Stimulated activated CD4-positive, alpha-beta T cell treated with anti-CD3 and anti-CD28 coated beads, Interleukin-15, amount 100 ng/mL, for 48 hours (primary cell): Measurements from ENCODE around the gene KRTAP25-1.

Source experiments
- DNase-seq, 2 donors: peaks; one replicate each; pipeline ENCODE4 v3.0.0-alpha.2; 2020; ENCODE audit warnings: low read depth in 2 of 2

Gene KRTAP25-1, protein sequence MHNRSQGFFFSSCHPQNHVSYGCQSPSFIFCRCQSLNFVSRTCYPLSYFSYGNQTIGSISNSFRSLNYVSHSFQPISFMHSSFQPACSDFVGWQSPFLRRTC

DNA sequence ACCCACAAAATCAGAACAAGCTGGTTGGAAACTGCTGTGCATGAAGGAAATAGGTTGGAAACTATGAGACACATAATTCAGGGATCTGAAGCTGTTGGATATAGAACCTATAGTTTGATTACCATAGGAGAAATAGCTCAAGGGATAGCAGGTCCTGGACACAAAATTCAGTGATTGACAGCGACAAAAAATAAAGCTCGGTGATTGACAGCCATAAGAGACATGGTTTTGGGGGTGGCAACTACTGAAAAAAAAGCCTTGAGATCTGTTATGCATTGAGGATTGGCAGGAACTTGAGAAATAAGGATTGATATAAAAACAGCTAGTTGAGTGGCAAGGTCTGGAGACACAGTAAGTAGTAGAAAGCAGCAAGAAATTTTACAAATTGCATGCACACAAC lies at the start of gene KRTAP25-1:
Gene KRTAP25-1, minus strand, starts transcription at position 300 of the 400 bp plus-strand sequence. Its CDS starts 24 bp downstream, at position 276.
- DNase-seq = no peak

DNA sequence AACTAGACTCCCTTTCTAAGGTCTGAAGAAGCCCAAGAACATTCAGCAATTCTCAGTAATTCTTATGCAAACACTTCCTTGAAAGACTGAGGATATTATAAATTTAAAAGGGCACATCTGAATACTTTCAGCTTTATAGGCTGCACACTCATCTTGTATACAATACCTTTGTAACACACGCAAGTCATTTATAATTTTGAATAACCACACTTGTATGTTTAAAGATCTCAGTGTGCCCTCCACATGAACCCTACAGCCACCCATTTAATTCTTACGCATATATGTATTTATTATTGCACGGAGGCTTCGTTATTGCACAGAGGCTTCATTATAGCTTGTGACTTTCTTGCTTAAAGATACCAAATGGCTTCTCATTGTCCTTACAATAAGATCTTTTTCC lies 49.4 kb upstream of the KRTAP25-1 start:
- no peak for DNase-seq

DNA sequence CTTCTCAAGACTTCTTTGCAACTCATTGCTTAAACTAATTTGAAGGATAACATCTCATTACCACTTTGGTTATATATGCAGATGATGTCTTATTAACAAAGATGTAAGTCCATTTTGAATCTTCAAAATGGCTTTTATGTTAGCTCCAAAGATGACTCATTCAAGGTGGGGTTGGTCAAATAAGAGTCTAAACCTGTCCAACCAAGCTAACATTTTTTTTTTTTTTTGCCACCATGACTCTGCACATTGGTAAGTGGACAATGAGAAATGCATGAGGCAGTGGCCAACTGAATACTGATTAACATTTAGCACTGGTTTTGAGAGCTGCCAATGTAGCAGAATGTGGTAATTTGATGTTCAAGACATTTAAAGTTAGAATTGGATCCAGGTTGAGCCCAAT lies 48.5 kb upstream of the KRTAP25-1 start:
- no peak for DNase-seq

DNA sequence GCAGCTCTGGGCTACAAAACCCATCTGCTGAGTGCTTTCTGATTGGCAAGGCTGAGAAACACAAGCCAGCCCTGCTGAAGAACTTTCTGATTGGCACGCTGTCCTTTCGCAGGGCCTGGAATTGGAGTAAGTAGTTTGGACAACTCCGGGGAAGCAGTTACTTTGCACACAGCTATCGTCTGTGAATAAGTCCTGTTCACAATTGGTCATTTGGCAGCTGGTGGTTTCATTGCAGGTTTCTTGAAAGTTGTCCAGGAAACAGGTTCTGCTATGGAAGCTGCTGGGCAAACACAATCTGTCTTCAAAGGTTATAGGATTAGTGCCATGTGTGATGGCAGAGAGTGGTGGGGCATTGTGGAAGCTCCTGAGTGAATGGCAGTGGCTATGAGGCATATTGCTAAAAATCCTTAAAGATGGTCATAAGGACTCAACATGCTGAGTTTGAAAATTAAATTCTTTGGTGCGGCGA lies 48.0 kb upstream of the KRTAP25-1 start, which contains the start of gene KRTAP27-1:
Gene KRTAP27-1, minus strand, starts transcription at position 419 of the 469 bp plus-strand sequence. Its CDS starts 26 bp downstream, at position 393.
- no peak for DNase-seq

DNA sequence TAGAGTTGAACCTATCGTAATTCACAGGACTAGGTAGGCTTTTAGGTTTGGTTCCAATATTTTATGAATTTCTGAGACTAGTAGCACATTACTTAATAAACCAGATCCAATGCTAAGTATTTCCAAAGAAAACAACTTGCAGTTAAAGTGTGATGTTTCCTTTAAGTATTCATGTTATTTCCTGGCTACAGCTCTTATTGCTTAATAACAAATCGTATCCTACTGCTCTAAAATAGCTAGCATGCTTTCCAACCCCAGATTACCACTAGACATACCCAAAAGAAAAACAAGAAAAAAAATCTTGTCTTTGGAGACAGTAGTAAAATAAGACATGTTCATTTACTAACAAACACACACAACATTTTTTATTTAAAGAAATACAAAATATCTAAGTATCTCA lies 47.3 kb upstream of the KRTAP25-1 start:
- DNase-seq = no peak

DNA sequence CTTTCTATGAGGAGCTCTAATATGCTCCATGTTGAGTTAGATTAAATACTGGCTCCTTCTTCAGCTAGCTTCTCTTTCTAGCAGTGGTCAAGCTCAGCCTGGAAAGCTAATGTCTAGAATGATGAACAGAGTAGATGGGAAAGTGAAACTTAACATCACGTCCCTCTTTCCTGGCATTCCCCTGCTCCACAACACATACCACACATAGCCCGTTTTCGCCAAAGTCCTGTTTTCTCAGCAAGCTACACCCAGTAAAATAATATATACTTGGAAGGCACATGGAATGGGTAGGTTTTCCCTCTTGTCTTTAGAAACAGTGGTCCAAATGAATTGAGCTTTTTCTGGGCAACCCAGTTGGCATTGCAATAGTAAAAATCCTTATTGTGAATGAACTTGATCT lies 44.4 kb upstream of the KRTAP25-1 start:
- no peak for DNase-seq

DNA sequence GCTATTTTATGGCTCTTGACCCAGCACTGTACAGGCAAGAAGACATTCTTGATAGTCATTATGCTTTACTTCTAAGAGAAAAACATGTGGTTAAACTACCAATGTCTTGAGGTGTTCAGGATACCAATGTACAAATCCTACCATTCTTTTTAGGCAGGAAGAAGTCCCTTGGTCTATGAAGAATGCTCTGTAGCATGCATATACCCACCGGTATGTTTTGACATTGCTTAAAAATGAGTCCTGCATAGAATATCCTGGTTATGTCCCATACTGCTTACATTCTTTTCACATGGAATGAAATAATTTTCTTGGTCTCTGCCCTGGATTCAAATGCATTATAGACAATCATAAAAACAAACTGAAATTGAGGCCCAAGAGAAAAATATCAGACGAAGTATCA lies 43.4 kb upstream of the KRTAP25-1 start:
- DNase-seq = no peak

DNA sequence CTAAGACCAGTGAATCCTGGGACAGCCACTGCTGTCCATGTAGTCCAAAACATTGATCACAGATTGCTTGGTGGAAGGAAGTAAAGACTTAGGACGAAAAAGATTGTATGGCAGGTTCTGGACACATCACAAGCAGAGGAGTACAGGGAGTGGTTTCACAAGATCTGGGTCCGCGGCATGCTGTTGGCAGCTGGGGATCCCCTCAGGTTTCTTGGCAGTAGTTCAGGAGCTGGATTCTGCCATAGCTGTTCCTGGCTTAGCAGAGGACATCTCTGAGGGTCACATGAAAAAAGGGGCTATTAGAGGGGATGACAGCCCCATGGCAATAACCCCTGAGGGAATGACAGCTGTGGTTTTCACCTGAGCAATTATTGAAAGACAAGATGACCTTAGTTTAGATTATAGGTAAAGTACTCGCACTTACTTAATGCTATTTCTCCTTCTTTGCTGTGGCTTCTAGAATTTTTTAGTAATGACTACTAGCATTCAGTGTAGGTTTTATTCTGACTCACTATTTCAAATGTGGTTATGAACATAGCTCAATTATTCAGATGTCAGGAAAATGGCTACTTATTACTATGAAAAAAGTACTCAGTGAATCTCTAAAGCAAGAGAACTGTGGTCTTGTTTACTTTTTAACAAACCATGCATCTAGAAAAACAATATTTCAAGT lies 40.0 kb upstream of the KRTAP25-1 start:
- DNase-seq = no peak

DNA sequence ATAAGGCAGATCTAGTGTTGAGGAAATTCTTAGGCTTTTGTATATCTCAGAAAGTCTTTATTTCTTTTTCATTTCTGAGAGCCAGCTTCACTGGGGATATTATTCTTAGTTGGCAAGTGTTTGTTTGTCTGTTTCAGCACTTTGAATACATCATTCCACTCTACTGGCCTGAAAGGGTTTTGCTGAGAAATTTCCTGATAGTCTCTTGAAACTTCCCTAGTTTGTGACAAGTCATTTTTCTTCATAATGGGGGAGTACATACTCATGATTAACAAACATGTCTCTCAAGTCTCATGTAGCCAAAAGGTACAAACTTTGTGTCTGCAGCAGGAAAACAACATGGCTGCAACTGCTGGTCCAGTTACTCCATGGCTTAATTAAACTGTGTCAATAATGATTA lies 37.1 kb upstream of the KRTAP25-1 start:
- no peak for DNase-seq

DNA sequence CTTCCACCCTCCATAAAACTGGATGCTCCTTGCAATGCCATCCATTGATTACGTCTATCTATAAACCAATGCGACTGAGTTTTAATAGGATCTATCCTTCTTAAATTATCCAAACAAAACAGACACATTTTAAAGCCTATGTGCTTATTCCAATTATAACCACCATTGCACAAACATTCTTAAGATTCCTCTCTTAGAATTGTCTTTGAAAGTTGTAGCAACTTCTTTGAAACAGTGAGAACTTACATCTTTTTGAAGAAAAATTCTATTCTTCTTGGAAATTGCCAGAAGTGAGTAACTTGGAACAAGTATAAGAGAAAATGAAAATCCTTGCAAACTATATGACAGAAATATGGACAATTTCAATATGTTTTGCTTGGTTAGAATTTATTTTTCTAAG lies 30.9 kb upstream of the KRTAP25-1 start, which contains the start of gene KRTAP26-1:
Gene KRTAP26-1, minus strand, starts transcription at position 101 of the 400 bp plus-strand sequence. CDS start 280 bp downstream, outside the sequence.
- DNase-seq = no peak

DNA sequence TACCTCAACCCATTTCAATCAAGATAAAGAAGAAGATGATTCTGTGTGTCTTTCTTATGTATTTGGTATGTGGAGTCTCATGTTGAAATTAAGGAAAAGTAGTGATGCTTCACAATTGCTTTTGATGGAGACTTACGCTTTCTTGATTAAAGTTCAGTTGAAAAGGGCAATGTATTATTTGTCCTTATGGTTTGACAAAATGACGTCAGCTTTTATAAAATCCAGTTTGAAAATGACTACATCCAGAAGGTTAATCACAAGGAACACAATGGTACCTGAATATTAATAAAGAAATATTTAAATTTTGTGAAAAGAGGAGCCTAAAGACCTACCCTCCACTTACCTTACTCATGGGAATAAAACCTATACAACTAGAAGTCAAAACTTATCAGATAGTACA lies 26.4 kb upstream of the KRTAP25-1 start:
- DNase-seq = no peak

DNA sequence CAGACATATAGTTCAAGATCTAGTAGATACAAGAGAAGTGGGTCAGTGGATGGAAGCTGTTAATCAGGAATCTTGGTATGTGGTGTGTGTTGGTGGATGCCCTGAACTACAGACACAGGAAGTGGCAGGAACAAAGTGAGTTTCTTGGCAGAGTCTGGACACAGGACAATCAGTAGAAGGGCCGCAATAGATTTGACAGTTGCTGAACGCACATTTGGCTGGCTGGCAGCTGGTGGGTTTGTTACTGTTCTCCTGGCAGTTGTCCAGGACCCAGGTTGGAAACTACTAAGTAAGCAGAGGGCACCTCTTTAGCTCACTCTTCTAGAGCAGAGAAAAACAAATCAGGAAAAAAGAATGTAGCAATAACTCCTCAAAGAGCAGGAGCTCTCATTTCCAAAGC lies 17.6 kb upstream of the KRTAP25-1 start:
- DNase-seq = no peak

DNA sequence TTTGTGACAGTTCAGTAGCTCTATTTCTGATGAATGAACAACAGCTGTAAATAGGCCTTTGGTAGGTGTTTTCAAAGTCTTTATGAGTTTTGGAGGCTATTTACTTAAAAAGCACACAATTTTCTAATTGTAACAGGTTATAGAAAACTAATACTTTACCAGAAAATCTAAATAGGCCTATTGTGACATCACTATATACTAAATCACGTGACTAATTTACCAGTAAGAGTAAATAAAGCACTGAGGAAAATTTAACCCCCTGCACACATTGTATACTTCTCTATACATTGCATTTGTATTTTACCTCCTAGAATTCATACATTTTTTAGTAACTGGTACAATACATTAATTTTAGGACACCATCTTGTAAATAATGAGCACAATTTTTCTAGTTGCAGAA lies 15.8 kb upstream of the KRTAP25-1 start:
- no peak for DNase-seq

DNA sequence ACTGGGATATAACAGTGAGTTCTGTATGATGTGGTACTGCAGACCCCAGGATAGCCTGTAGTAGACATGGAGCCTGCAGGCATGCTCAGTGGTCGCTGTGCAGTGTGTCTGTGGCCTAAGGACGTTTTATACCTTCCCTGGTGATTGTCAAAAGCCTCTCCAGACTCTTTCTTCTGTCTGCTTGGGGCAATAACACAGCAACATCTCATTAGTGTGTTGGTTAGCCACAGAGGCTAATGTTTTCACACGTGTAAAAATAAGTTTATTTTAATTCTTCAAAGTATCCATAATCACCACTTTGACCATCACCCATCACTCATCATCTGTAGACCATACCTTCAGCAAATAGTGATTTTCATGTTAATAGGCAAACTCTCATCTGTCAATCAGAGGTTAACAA lies 6.5 kb downstream of the KRTAP25-1 start, which contains the start of gene KRTAP24-1:
Gene KRTAP24-1, minus strand, starts transcription at position 101 of the 400 bp plus-strand sequence. Its CDS starts 18 bp downstream, at position 83.
- no peak for DNase-seq

DNA sequence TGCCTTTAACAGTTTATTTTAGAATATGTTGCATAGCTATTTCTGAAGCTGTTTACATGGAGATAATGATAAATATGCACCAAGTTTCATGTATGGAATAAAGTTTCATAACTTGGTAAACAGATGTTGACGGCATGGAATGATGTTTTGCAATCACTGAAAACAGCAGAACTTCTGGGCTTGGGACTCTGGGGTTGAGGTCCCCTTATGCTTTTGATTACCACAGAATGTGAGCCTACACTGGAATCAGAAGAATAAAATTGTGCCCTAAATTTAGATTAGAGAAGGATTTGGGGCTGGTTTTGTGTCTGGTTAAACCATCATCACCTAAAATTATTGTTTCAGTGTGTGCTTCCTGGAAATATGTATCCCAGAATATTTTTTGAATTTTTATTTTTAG lies 17.7 kb downstream of the KRTAP25-1 start:
- no peak for DNase-seq

DNA sequence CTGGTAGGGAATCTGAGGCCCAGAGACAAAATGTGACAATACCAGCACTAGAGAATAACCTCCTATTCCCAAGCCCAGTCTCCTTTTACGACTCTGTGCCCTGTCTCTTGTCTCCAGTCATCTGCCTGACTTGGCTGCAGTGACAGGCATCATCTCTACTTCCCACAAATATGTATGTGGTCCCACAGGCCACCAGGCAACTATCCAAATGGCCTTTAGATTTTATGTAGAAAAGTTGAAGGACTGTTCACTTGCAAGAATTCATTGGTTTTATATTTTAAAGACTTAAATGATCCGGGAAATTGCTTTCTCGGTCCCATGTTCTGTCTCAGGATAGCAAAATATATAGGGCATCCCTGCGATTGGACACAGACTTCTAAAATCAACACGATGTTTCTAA lies 18.2 kb downstream of the KRTAP25-1 start:
- no peak for DNase-seq

DNA sequence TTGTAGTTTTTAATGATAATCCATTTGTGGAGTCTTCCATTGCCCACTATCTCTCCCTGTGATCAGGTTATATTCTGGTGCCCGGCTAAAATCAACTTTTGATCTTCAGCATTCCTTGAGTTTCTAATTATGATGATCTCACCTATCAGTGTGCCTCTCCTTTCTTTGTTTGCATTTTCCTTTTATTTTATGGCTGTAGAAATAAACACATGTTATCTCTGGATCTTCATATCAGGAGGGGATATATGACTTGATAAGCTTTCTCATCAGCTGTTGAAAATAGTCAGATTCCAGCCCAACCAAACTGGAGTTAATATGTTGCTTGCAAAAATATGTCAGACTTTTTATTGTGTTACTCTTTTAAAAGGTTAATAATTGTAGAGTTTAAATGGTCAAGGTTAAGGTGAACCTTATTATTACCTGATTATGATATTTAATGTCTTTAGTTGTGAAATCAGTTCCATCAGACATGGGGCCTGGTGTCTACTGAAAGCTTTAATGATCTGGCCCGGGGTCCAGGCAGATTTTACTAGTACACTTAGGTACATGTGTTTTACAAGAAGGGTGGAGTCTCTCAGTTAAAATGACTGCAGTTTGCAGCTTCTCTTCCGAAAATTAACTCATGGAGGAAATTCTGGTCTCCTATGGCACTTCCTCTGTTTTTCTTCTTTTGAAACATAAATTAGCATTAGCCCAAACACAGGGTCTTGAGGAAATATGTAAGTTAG lies 19.3 kb downstream of the KRTAP25-1 start:
- DNase-seq = no peak

DNA sequence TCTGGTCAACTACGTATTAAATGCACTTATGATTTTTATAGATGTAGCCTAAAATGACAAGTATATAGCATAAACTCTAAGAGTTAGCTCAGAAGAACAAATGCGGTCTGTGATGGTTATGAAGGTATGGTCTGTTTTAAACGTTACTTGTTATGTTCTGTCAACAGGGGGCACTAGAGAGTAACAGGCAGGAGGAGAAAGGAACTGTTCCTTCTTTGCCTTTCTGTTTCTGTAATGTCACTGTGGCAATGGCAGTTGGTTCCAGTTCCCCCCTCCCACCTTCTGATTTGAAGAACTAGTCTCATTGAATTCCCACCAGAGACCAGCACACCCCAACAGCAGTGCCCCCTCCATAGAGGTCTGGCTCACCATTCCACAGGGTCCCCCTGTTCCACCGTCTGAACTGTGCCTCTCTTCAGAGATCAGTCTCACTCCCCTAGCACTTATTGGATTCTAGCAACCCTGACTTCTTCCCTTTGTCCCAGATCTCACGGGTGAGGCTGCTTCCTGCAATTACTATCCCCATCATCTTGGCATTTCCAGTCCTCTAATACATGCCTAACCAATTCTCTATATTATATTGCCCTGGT lies 20.6 kb downstream of the KRTAP25-1 start:
- DNase-seq = no peak

DNA sequence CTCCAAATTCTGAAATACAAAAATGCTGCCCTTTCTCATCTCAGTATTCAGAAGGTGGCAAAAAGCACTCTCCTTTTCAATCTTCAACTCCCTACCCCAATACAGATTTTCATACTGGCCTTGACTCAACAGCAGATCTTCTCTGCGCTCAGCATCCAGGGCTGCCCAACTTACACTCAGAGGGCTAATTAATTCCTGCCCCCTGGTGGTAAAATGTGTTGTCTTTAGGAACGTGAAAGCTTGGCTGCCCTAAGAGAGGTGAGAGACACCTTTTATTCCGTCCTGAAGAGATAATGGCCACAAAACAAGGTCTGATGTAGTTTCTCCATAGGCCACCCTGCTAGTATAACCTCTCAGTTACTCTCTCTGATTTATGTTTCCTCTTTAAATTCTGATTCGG lies 31.5 kb downstream of the KRTAP25-1 start:
- DNase-seq = no peak

DNA sequence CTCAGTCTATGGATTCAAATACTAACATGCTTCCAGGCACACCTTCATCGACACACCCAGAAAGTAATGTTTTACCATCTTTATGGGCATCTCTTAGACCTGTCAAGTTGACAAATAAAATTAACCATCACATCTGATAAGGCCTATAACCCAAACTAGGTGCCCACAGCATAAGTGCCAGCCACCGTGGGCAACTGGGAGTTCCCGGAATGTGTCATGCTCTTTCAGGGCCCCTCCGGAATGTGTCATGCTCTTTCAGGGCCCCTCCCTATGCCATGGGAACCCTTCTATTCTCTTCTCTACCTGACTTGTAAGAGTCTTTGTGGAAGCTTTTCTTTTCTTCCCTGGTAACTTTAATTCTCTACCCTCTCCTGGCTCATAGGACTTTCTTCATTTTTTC lies 33.2 kb downstream of the KRTAP25-1 start:
- no peak for DNase-seq

DNA sequence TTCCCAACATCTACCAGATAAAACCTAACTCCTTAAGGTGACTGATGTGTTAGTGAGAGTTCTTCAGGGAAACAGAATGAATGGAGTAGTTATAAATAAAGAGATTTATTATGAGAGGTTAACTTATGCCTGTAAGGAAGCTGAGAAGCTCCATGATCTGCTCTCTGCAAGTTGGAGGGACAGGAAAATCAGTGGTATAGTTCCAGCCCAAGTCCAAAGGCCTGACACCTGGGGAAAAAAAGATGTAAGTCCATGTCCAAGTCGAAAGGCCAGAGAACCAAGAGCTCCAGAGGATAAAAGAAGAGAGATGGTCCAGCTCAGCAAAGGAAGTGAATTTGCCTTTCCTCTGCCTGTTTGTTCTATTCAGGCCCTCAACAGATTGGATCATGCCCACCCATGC lies 33.6 kb downstream of the KRTAP25-1 start:
- DNase-seq = no peak

DNA sequence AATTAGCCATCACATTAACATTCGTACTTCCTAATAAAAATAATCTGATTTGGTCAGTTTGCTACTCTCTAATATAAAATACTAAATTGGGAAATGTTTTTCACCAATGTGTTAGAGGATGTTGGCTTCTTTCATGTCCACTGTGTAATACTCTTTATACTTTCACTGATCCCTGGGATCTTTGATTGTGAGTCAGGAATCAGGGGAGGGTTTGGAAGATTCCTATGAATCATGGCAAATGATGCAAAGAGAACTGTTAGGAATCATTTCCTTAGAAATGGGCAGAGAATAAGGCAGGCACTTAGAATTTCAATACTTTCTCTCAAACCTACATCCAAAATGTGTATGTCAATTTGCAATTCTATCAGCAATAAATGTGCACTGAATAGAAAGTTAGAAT lies 37.5 kb downstream of the KRTAP25-1 start:
- no peak for DNase-seq
